Fibroblast of the aortic adventitia (primary cell): Measurements from ENCODE around the gene ASAP3. TPM values are rescaled to one million over a fixed set of nuclear protein-coding genes. Genes with fewer than 3 reads are reported as not detected.
"Not testable (repeated sequence)": the region's sequence is repeated elsewhere in the genome, so short reads cannot be mapped to it uniquely, and the experiment has no call there.

Experiments
- DNase-seq: peaks from one replicate; pipeline ENCODE4 v3.0.0-alpha.2; 2010; ENCODE audit warnings: low read depth
- H3K4me3 ChIP-seq: 2 replicates; pipeline ENCODE4 v1.5.1; 2011; ENCODE audit warnings: low read depth, mild to moderate bottlenecking, control low read depth, low read length, moderate library complexity
- CTCF ChIP-seq: IDR thresholded peaks from 2 replicates; pipeline ENCODE4 v1.5.1; 2011; ENCODE audit warnings: mild to moderate bottlenecking, low read length, control low read depth, inconsistent platforms; ENCODE audit not compliant: insufficient read depth
- total RNA-seq: library from RNA; depleted of rRNA; stranded (reverse); fragments of >200 nt; gene quantifications from 2 replicates; pipeline ENCODE4 v1.2.3, GENCODE V29; 2012; ENCODE audit warnings: low replicate concordance

The ASAP3 gene
- total RNA-seq, 1 donor, result 46.9 TPM

- no peak overlapping the region for H3K4me3 ChIP-seq
- DNase-seq, result peak; percentile 55
- TF ChIP-seq CTCF, result no peak
These were observed 100.2 kb downstream of the ASAP3 start for GRCh38 chr1:23383577-23384311.

GRCh38 chr1:23381233-23381885, 102.6 kb downstream of the ASAP3 start:
- H3K4me3 ChIP-seq, result no peak overlapping the region
- no peak for DNase-seq
- TF ChIP-seq CTCF, result no peak

GRCh38 chr1:23380719-23381118, 103.3 kb downstream of the ASAP3 start:
- no peak for DNase-seq
- H3K4me3 ChIP-seq, result no peak overlapping the region
- no peak for TF ChIP-seq CTCF

GRCh38 chr1:23380236-23380635, 103.7 kb downstream of the ASAP3 start:
- not testable (repeated sequence) for H3K4me3 ChIP-seq, DNase-seq

Other genes with a start within 250 kb of the ASAP3 start
- 83.4 and 182 TPM in 2 replicates for gene HNRNPR, start 139.9 kb downstream of the ASAP3 start, total RNA-seq
- gene ZNF436, start 114.3 kb downstream of the ASAP3 start, total RNA-seq, result 30.5 and 115 TPM in 2 replicates
- gene TCEA3, start 59.4 kb downstream of the ASAP3 start, total RNA-seq, result 22.8 and 44.9 TPM in 2 replicates
- gene E2F2, start 47.1 kb upstream of the ASAP3 start, total RNA-seq, result 5.6 TPM in 1 of 2 replicates, not detected in the other
- 51.8 and 673 TPM in 2 replicates for gene ID3, start 75.3 kb upstream of the ASAP3 start, total RNA-seq
- gene RPL11, start 207.6 kb upstream of the ASAP3 start, total RNA-seq, result 442 and 1,073 TPM in 2 replicates